Fibroblast of lung (primary cell): ENCODE data around the gene C11orf86. TPM values are rescaled to one million over a fixed set of nuclear protein-coding genes. Genes with fewer than 3 reads are reported as not detected.

Source experiments
- DNase-seq, 2 donors: peaks; one replicate each; pipeline versions ENCODE4 v3.0.0 to v3.0.0-alpha.2; 2010; ENCODE audit warnings: low read depth in 2 of 2
- H2AFZ ChIP-seq: 2 replicates; pipeline ENCODE4 v1.5.1; 2012; ENCODE audit warnings: low read length, control low read depth, inconsistent platforms
- H3K27ac ChIP-seq: 2 replicates; pipeline ENCODE4 v1.5.1; 2011; ENCODE audit warnings: low read length, control low read depth; ENCODE audit not compliant: insufficient read depth
- H3K27me3 ChIP-seq: 2 replicates; pipeline ENCODE4 v1.5.1; 2011; ENCODE audit warnings: mild to moderate bottlenecking, low read length; ENCODE audit not compliant: control insufficient read depth, insufficient read depth
- H3K36me3 ChIP-seq: 2 replicates; pipeline ENCODE4 v1.5.1; 2011; ENCODE audit warnings: low read length; ENCODE audit not compliant: control insufficient read depth, insufficient read depth
- H3K4me1 ChIP-seq: 2 replicates; pipeline ENCODE4 v1.5.1; 2011; ENCODE audit warnings: low read length; ENCODE audit not compliant: control insufficient read depth, insufficient read depth; ENCODE audit errors: extremely low read depth
- H3K4me2 ChIP-seq: 2 replicates; pipeline ENCODE4 v1.5.1; 2011; ENCODE audit warnings: low read length, control low read depth; ENCODE audit not compliant: insufficient read depth; ENCODE audit errors: extremely low read depth
- H3K4me3 ChIP-seq, 4 experiments: fragments of 200-600 bp in 1 of 4; sonication (generic) in 1 of 4; replicated peaks in 1 of 4; 2 replicates each; pipeline ENCODE4 v1.5.1; 2011 to 2016; ENCODE audit warnings: low read length in 4 of 4, low read depth in 3 of 4, mild to moderate bottlenecking in 3 of 4, control low read depth in 2 of 4, inconsistent platforms in 1 of 4, mixed read lengths in 1 of 4; ENCODE audit not compliant: insufficient read depth in 1 of 4; ENCODE audit errors: control extremely low read depth in 1 of 4
- H3K79me2 ChIP-seq: 2 replicates; pipeline ENCODE4 v1.5.1; 2012; ENCODE audit warnings: mild to moderate bottlenecking, low read length, inconsistent platforms; ENCODE audit not compliant: control insufficient read depth, insufficient read depth
- H3K9ac ChIP-seq: 2 replicates; pipeline ENCODE4 v1.5.1; 2011; ENCODE audit warnings: mild to moderate bottlenecking, low read length, control low read depth; ENCODE audit not compliant: insufficient read depth
- H3K9me3 ChIP-seq: 2 replicates; pipeline ENCODE4 v1.5.1; 2012; ENCODE audit warnings: low read depth, low read length; ENCODE audit not compliant: control insufficient read depth, insufficient read depth
- H4K20me1 ChIP-seq: 2 replicates; pipeline ENCODE4 v1.5.1; 2011; ENCODE audit warnings: low read length; ENCODE audit not compliant: control insufficient read depth, insufficient read depth; ENCODE audit errors: extremely low read depth
- CTCF ChIP-seq, 2 donors: IDR thresholded peaks in 1 of 2; conservative IDR thresholded peaks in 1 of 2; 1 replicate in 1 of 2; 2 replicates in 1 of 2; pipeline ENCODE4 v1.5.1; 2011 to 2012; ENCODE audit warnings: low read length in 2 of 2, control low read depth in 1 of 2, inconsistent platforms in 1 of 2, low read depth in 1 of 2, mild to moderate bottlenecking in 1 of 2
- EZH2 ChIP-seq: IDR thresholded peaks from 2 replicates; pipeline ENCODE4 v1.5.1; 2012; ENCODE audit warnings: low read length, control low read depth, mild to moderate bottlenecking; ENCODE audit errors: missing control alignments
- polyA plus RNA-seq, 2 donors: library from polyadenylated mRNA; depleted of rRNA in 1 of 2; stranded (reverse) in 1 of 2; unstranded in 1 of 2; fragments of >200 nt; gene quantifications; 2 replicates each; pipeline ENCODE4 v1.2.1, GENCODE V29; 2011 to 2012; ENCODE audit warnings: missing spikeins in 1 of 2
- total RNA-seq: library from RNA; depleted of rRNA; stranded (reverse); fragments of >200 nt; gene quantifications from 2 replicates; pipeline ENCODE4 v1.2.1, GENCODE V29; 2014

Gene C11orf86
- total and polyA plus RNA-seq, 2 donors (not counting 1 experiment from before 2014, with no cell fraction given): not detected

GRCh38 chr11:66970807-66971442 is 4.2 kb upstream of the C11orf86 start:
- Histone ChIP-seq H3K79me2 (no peaks in the 10 kb centered on the region), H3K4me2 (peak overlapping the region; percentile 64), H3K9ac (no peak overlapping the region), H3K4me3 (no peak overlapping the region), H3K4me1 (peaks cover 27% of the 10 kb centered on the region), H3K36me3 (no peaks in the 10 kb centered on the region), H4K20me1 (no peaks in the 10 kb centered on the region), H2AFZ (no peak overlapping the region), H3K9me3 (no peaks in the 10 kb centered on the region), H3K27ac (peak overlapping the region; percentile 93), H3K27me3 (no peaks in the 10 kb centered on the region)
- DNase-seq: peak; percentile 100
- TF ChIP-seq CTCF (conservative IDR thresholded peaks at IDR 0.05 in 1 of 2, IDR thresholded peaks at IDR 0.05 in 1 of 2; ENCODE audit: low read depth in 1 of 2, low read length in 2 of 2) (no peak), EZH2 (no peak)

GRCh38 chr11:66971488-66971887 is 3.6 kb upstream of the C11orf86 start:
- no peak overlapping the region for H2AFZ ChIP-seq
- no peaks in the 10 kb centered on the region for H3K79me2 ChIP-seq
- TF ChIP-seq CTCF (conservative IDR thresholded peaks at IDR 0.05 in 1 of 2, IDR thresholded peaks at IDR 0.05 in 1 of 2; ENCODE audit: low read depth in 1 of 2, low read length in 2 of 2) (no peak), EZH2 (no peak)
- DNase-seq: peak in 1 of 2 donors; percentile 33
- H3K4me3 ChIP-seq: no peak overlapping the region
- H3K4me1 ChIP-seq: peaks cover 27% of the 10 kb centered on the region
- H3K9ac ChIP-seq: no peak overlapping the region
- H4K20me1 ChIP-seq: no peaks in the 10 kb centered on the region
- no peak overlapping the region for H3K4me2 ChIP-seq
- H3K9me3 ChIP-seq: no peaks in the 10 kb centered on the region
- no peaks in the 10 kb centered on the region for H3K36me3 ChIP-seq
- no peaks in the 10 kb centered on the region for H3K27me3 ChIP-seq
- peak overlapping the region; percentile 93 for H3K27ac ChIP-seq

GRCh38 chr11:66973956-66974580 is 1.0 kb upstream of the C11orf86 start:
- Histone ChIP-seq H3K36me3 (no peaks in the 10 kb centered on the region), H3K9ac (no peak overlapping the region), H3K27ac (no peak overlapping the region), H3K4me1 (peaks cover 20% of the 10 kb centered on the region), H3K9me3 (no peaks in the 10 kb centered on the region), H3K4me2 (no peak overlapping the region), H2AFZ (no peak overlapping the region), H3K27me3 (no peaks in the 10 kb centered on the region), H3K4me3 (no peak overlapping the region), H3K79me2 (no peaks in the 10 kb centered on the region), H4K20me1 (no peaks in the 10 kb centered on the region)
- TF ChIP-seq EZH2 (no peak), CTCF (conservative IDR thresholded peaks at IDR 0.05 in 1 of 2, IDR thresholded peaks at IDR 0.05 in 1 of 2; ENCODE audit: low read depth in 1 of 2, low read length in 2 of 2) (no peak)
- DNase-seq: peak in 1 of 2 donors; percentile 55
